Measurements from ENCODE around the gene REXO5. TPM values are rescaled to one million over a fixed set of nuclear protein-coding genes. Genes with fewer than 3 reads are reported as not detected.

The REXO5 gene
- total RNA-seq, 2 experiments from 2014 or later: 9.9 to 12.4 TPM

- ChIA-PET CTCF (interaction anchor here (1.2 kb wide), 1 partner anchor 37 kb away, joined by 3 read pairs; no protein-coding TSS in a partner anchor), POLR2A (no interaction called here)
These were observed 80.9 kb downstream of the REXO5 start for GRCh38 chr16:20887207-20887606.

- POLR2A ChIA-PET: no interaction called here
- CTCF ChIA-PET: interaction anchor here (0.7 kb wide), 1 partner anchor 33 kb away, joined by 5 read pairs; no protein-coding TSS in a partner anchor
These were observed 83.4 kb downstream of the REXO5 start for GRCh38 chr16:20889625-20890275.

DNA sequence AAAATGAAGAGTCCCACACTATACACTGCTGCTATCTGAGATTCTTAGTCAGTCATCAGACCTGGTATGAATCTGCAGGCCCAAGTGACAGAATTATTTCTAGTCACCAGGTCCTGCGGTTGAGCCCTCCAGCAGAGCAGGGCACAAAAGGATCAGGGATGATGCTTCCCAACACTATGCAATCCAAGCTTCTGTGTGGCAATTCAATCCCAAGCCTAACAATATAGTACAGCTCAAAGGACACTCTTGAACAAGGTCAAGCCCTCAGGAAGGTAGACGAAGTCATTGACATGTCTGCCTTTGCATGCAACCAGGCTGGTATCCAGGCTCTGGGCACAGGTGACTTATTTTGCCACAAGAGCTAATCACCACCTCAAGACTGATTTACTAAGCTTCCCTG, 88.1 kb downstream of the REXO5 start:
- ChIA-PET CTCF (no interaction called here), POLR2A (no interaction called here)

DNA sequence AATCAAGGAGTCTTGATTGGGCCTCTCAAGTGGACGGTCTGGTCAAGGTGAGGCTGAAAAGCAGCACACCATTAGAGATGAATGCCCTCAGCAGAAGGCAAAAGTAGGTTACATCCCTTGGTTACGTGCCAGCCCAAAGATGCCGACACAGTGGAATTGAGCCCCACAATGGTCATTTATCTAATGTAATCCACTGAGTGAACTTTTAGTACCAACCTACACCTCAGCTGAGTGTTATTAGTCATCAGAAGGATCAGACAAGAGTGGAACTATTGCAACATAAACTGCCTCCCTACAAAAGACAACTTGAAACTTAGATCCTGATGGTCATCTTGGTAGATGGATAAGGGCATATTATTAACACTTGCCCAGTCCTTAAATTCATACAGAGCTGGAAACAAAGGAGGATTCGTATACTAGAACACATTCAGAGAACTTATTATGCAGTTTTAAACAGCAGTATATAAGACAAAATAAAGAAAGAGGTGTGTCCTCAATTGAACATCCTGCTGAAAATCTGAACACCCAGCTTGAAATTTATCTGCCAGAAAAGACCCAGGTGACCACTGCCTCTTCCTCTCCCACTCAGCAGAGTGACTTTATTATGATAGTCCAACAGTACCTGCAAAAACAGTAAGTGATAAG, 91.0 kb downstream of the REXO5 start:
- ChIA-PET POLR2A (interaction anchor here (0.5 kb wide), 1 partner anchor 262 kb away, joined by 4 read pairs; no protein-coding TSS in a partner anchor), CTCF (no interaction called here)

GRCh38 chr16:20897922-20898321, 91.6 kb downstream of the REXO5 start:
- CTCF ChIA-PET: no interaction called here
- POLR2A ChIA-PET: interaction anchor here (0.5 kb wide), 1 partner anchor 261 kb away, joined by 4 read pairs; no protein-coding TSS in a partner anchor

DNA sequence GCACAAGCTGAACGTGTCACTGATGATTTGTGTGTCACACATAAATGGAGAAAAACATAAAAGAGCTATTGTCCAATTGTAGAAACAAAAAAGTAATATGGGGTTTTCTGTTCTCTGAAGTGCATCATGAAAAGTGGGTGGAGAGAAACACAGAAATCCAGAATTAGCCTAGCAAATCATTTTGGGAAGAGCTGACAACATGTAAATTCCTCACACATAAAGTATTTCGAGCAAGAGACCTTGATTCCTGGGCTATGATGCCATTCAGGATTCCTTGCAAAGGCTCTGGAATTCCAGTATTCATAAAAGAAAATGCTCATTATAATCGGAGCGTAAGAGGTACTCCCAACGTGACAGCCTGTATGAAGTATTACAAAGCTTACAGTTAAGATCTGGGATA, 92.7 kb downstream of the REXO5 start:
- ChIA-PET CTCF (interaction anchor here (0.7 kb wide), 1 partner anchor 33 kb away, joined by 3 read pairs; no protein-coding TSS in a partner anchor), POLR2A (interaction anchor here (0.6 to 1.8 kb wide), 2 partner anchors 12 to 318 kb away, joined by 6 to 13 read pairs; no protein-coding TSS in a partner anchor)

Other genes with a start within 250 kb of the REXO5 start
- gene ACSM2B, start 230.2 kb upstream of the REXO5 start, total RNA-seq: not detected
- gene ACSM1, start 108.8 kb upstream of the REXO5 start, total RNA-seq: not detected
- gene THUMPD1, start 64.7 kb upstream of the REXO5 start, total RNA-seq: 10 to 100 TPM; 45.2 to 49.3 TPM
- 10 to 100 TPM; 10.1 to 10.7 TPM for gene ACSM3, start 42.5 kb upstream of the REXO5 start, total RNA-seq
- 10 to 100 TPM; 21.8 to 23.2 TPM for gene ERI2, start 55 bp upstream of the REXO5 start, total RNA-seq
- 10 to 100 TPM; 13.0 to 13.1 TPM for gene DCUN1D3, start 93.8 kb downstream of the REXO5 start, total RNA-seq
- gene LYRM1, start 94.2 kb downstream of the REXO5 start, total RNA-seq: 10 to 100 TPM; 41.3 to 44.5 TPM